GM10266 (cell line): ENCODE measurements around the gene POC1A.

Experiments
- DNase-seq: peaks from one replicate; pipeline ENCODE4 v3.0.0; 2012; ENCODE audit errors: extremely low spot score
- CTCF ChIP-seq: IDR thresholded peaks from 2 replicates; pipeline ENCODE4 v1.5.1; 2012; ENCODE audit warnings: mild to moderate bottlenecking, low read depth; ENCODE audit not compliant: control insufficient read depth, insufficient read depth; ENCODE audit errors: missing control alignments

Gene POC1A

GRCh38 chr3:52197842-52198625 is 43.8 kb upstream of the POC1A start, which contains the start of gene ALAS1:
TSS of gene ALAS1 (plus strand) at chr3:52198160. CDS start at chr3:52199242, 1,082 bp downstream.
- peak; percentile 97 for DNase-seq

GRCh38 chr3:52197499-52197841 is 43.2 kb upstream of the POC1A start:
- no peak for DNase-seq
- TF ChIP-seq CTCF, result no peak

More at GRCh38 chr3:52197842-52198625, 43.8 kb upstream of the POC1A start, which contains the start of gene ALAS1:
- TF ChIP-seq CTCF, result no peak

- no peak for DNase-seq
- no peak for TF ChIP-seq CTCF
These were observed 42.8 kb upstream of the POC1A start for GRCh38 chr3:52196977-52197376.

GRCh38 chr3:52195823-52196331 is 41.7 kb upstream of the POC1A start:
- no peak for TF ChIP-seq CTCF
- no peak for DNase-seq

- TF ChIP-seq CTCF, result no peak
These were observed 41.0 kb upstream of the POC1A start for GRCh38 chr3:52195291-52195597.

GRCh38 chr3:52194485-52195290 is 40.5 kb upstream of the POC1A start:
- TF ChIP-seq CTCF, result no peak

More at GRCh38 chr3:52195291-52195597, 41.0 kb upstream of the POC1A start:
- DNase-seq, result no peak

GRCh38 chr3:52193065-52193464 is 38.8 kb upstream of the POC1A start:
- no peak for DNase-seq
- TF ChIP-seq CTCF, result no peak

More at GRCh38 chr3:52194485-52195290, 40.5 kb upstream of the POC1A start:
- no peak for DNase-seq
